SK-N-SH (cell line): ENCODE data around the gene C1RL. TPM values are rescaled to one million over a fixed set of nuclear protein-coding genes. Genes with fewer than 3 reads are reported as not detected.

Experiments
- CTCF ChIA-PET: fragments of 300-600, 350-600 bp; formaldehyde crosslinking; extraction: SDS; loops from one replicate; lab custom pipeline; 2021; lab: Yijun Ruan, JAX
- POLR2A ChIA-PET: fragments of 350-600 bp; sonication (Branson Sonifier 250); formaldehyde crosslinking; extraction: SDS; loops from one replicate; lab custom pipeline; 2020; ENCODE audit warnings: antibody characterized with exemption, inconsistent platforms; lab: Yijun Ruan, JAX
- DNase-seq: peaks from one replicate; pipeline ENCODE4 v3.0.0; 2012
- H2AFZ ChIP-seq: fragments of 200-600 bp; sonication (generic); 2 replicates; pipeline ENCODE4 v1.8.1; 2016; ENCODE audit warnings: antibody characterized with exemption, mild to moderate bottlenecking, low read depth
- H3F3A ChIP-seq: fragments of 200-600 bp; sonication (generic); replicated peaks from 2 replicates; pipeline ENCODE3; 2016; ENCODE audit warnings: antibody characterized with exemption, mild to moderate bottlenecking; ENCODE audit not compliant: insufficient read depth
- H3K27ac ChIP-seq, 2 experiments: fragments of 200-500 bp in 1 of 2; fragments of 200-600 bp in 1 of 2; sonication (Bioruptor generic) in 1 of 2; sonication (generic), shearing (Covaris generic) in 1 of 2; 2 replicates each; pipeline versions ENCODE4 v1.5.1 to v1.6.1; 2014 to 2016; ENCODE audit warnings: low read depth in 2 of 2, inconsistent platforms in 1 of 2, low read length in 1 of 2, mild to moderate bottlenecking in 1 of 2, mixed read lengths in 1 of 2
- H3K27me3 ChIP-seq: fragments of 200-600 bp; sonication (generic), shearing (Covaris generic); 2 replicates; pipeline ENCODE4 v1.6.1; 2016; ENCODE audit warnings: mixed run types; ENCODE audit not compliant: insufficient read depth
- H3K36me3 ChIP-seq, 2 experiments: fragments of 200-500 bp in 1 of 2; fragments of 200-600 bp in 1 of 2; sonication (Bioruptor generic) in 1 of 2; sonication (generic) in 1 of 2; replicated peaks in 1 of 2; 2 replicates each; pipeline versions ENCODE3 to v1.5.1; 2014 to 2016; ENCODE audit warnings: low read length in 1 of 2, mild to moderate bottlenecking in 1 of 2; ENCODE audit not compliant: insufficient read depth in 2 of 2, control insufficient read depth in 1 of 2
- H3K4me1 ChIP-seq, 2 experiments: fragments of 200-500 bp in 1 of 2; fragments of 200-600 bp in 1 of 2; sonication (Bioruptor generic) in 1 of 2; sonication (generic), shearing (Covaris generic) in 1 of 2; 2 replicates each; pipeline versions ENCODE4 v1.5.1 to v1.6.1; 2014 to 2016; ENCODE audit warnings: low read depth in 1 of 2, low read length in 1 of 2, mixed run types in 1 of 2; ENCODE audit not compliant: insufficient read depth in 2 of 2, control insufficient read depth in 1 of 2
- H3K4me2 ChIP-seq: fragments of 200-600 bp; sonication (generic), shearing (Covaris generic); 2 replicates; pipeline ENCODE4 v1.6.1; 2017; ENCODE audit warnings: mixed run types
- H3K4me3 ChIP-seq, 2 experiments: fragments of 200-500 bp in 1 of 2; fragments of 200-600 bp in 1 of 2; sonication (Bioruptor generic) in 1 of 2; sonication (generic), shearing (Covaris generic) in 1 of 2; 2 replicates each; pipeline versions ENCODE4 v1.5.1 to v1.8.1; 2014 to 2016; ENCODE audit warnings: low read depth in 2 of 2, inconsistent platforms in 1 of 2, low read length in 1 of 2, mild to moderate bottlenecking in 1 of 2, mixed read lengths in 1 of 2, moderate library complexity in 1 of 2
- H3K79me2 ChIP-seq: fragments of 200-600 bp; sonication (generic); 2 replicates; pipeline ENCODE4 v1.8.1; 2017; ENCODE audit warnings: mild to moderate bottlenecking; ENCODE audit not compliant: insufficient read depth
- H3K9ac ChIP-seq: fragments of 200-600 bp; sonication (generic); 2 replicates; pipeline ENCODE4 v1.6.1; 2017; ENCODE audit warnings: mixed run types
- H3K9me2 ChIP-seq: fragments of 200-600 bp; sonication (generic); 2 replicates; pipeline ENCODE4 v1.6.1; 2017; ENCODE audit warnings: mixed run types
- H3K9me3 ChIP-seq: fragments of 200-600 bp; sonication (generic); 2 replicates; pipeline ENCODE4 v1.6.1; 2017; ENCODE audit warnings: mixed run types, mild to moderate bottlenecking, moderate library complexity
- H4K20me1 ChIP-seq: fragments of 200-600 bp; sonication (generic); 2 replicates; pipeline ENCODE4 v1.6.1; 2017; ENCODE audit warnings: mild to moderate bottlenecking, mixed run types; ENCODE audit not compliant: insufficient read depth
- CHD2 ChIP-seq: fragments of 150-350 bp; IDR thresholded peaks from 2 replicates; pipeline ENCODE4 v1.6.1; 2018; ENCODE audit warnings: low read length; ENCODE audit not compliant: partially characterized antibody
- FOSL2 ChIP-seq: IDR thresholded peaks from 2 replicates; pipeline ENCODE4 v1.4.0; 2012; ENCODE audit warnings: low read depth, mild to moderate bottlenecking, moderate library complexity, borderline replicate concordance
- GABPA ChIP-seq: IDR thresholded peaks from 2 replicates; pipeline ENCODE4 v1.4.0; 2012; ENCODE audit warnings: low read depth, mild to moderate bottlenecking
- MEF2A ChIP-seq: IDR thresholded peaks from 2 replicates; pipeline ENCODE4 v1.4.0; 2012; ENCODE audit warnings: low read depth, borderline replicate concordance
- RAD21 ChIP-seq: IDR thresholded peaks from 2 replicates; pipeline ENCODE4 v1.6.1; 2012; ENCODE audit warnings: mild to moderate bottlenecking, low read length
- RCOR1 ChIP-seq: fragments of 150-350 bp; IDR thresholded peaks from 2 replicates; pipeline ENCODE4 v1.6.1; 2017; ENCODE audit warnings: antibody characterized with exemption, low read length
- SMC3 ChIP-seq: IDR thresholded peaks from 2 replicates; pipeline ENCODE4 v1.6.1; 2012; ENCODE audit warnings: low read depth, low read length, improper control_type of control experiment
- TAF1 ChIP-seq: IDR thresholded peaks from 2 replicates; pipeline ENCODE4 v1.6.1; 2012; ENCODE audit warnings: low read depth, mild to moderate bottlenecking, low read length, moderate library complexity, borderline replicate concordance
- YY1 ChIP-seq: IDR thresholded peaks from 2 replicates; pipeline ENCODE4 v1.4.0; 2012; ENCODE audit warnings: low read depth, mild to moderate bottlenecking
- WGBS: methylation state at CpG from one replicate; pipeline ENCODE4 v1.1.6; 2017; ENCODE audit warnings: low lambda C conversion rate; 5-methylcytosine and 5-hydroxymethylcytosine counted together
- polyA plus RNA-seq, 3 experiments: library from polyadenylated mRNA; depleted of rRNA; stranded (reverse); fragments of >200 nt; gene quantifications; 2 replicates each; pipeline ENCODE4 v1.2.3, GENCODE V29; 2012
- TF ChIP-seq, protein P1 (sequence below): fragments of 150-350 bp; IDR thresholded peaks from 2 replicates; pipeline ENCODE4 v1.6.1; 2017; ENCODE audit warnings: antibody characterized with exemption, low read length, low read depth, borderline replicate concordance
- TF ChIP-seq, protein P2 (sequence below): fragments of 200-600 bp; sonication (generic); IDR thresholded peaks from 2 replicates; pipeline ENCODE4 v1.6.1; 2017; ENCODE audit warnings: antibody characterized with exemption, mild to moderate bottlenecking, moderate library complexity
- TF ChIP-seq, protein P3 (sequence below): IDR thresholded peaks from 2 replicates; pipeline ENCODE4 v1.4.0; 2012; ENCODE audit warnings: low read depth, borderline replicate concordance
- TF ChIP-seq, protein P4 (sequence below): IDR thresholded peaks from 2 replicates; pipeline ENCODE4 v1.4.0; 2012; ENCODE audit warnings: low read depth

C1RL gene
- polyA plus RNA-seq, 1 of the 3 experiments (the other 2 are of a cell fraction): 8.3 TPM

DNA sequence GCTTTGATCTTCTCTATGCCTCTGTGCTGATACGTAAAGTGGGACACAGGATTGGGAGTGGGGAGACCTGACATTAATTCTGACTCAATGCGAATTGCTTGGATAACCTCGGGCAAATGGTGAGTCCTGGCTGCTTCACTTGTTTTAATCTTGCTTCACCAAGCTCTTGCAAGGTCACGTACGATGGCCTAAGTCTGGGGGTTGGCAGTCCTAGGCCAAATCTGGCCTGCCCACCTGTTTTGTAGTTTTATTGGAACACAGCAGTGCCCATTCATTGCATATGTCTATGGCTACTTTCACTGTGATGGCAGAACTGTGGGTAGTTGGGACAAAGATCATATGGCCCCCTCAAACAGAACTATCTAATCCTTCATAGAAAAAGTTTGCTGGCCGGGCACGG lies 34.5 kb upstream of the C1RL start:
- Histone ChIP-seq H3K27me3 (no peaks in the 10 kb centered on the region), H3K9me3 (no peaks in the 10 kb centered on the region), H3K79me2 (no peaks in the 10 kb centered on the region), H3K9ac (no peak overlapping the region), H3K4me2 (no peak overlapping the region), H2AFZ (no peak overlapping the region), H3K9me2 (no peaks in the 10 kb centered on the region), H3K36me3 (peaks cover 0 to 2% of the 10 kb centered on the region in 2 experiments), H3K4me1 (no peaks in the 10 kb centered on the region), H3F3A (no peaks in the 10 kb centered on the region), H4K20me1 (no peaks in the 10 kb centered on the region), H3K27ac (no peak overlapping the region), H3K4me3 (no peak overlapping the region)
- WGBS: 85% methylated on average over 7 of the region's 7 CpGs
- POLR2A ChIA-PET: interaction anchor here (0.5 kb wide), 1 partner anchor 84 kb away, joined by 7 read pairs; no protein-coding TSS in a partner anchor
- TF ChIP-seq SMC3 (no peak), RAD21 (no peak), TAF1 (no peak)
- TF ChIP-seq, protein P1, sequence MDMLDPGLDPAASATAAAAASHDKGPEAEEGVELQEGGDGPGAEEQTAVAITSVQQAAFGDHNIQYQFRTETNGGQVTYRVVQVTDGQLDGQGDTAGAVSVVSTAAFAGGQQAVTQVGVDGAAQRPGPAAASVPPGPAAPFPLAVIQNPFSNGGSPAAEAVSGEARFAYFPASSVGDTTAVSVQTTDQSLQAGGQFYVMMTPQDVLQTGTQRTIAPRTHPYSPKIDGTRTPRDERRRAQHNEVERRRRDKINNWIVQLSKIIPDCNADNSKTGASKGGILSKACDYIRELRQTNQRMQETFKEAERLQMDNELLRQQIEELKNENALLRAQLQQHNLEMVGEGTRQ: no peak
- TF ChIP-seq, protein P2, sequence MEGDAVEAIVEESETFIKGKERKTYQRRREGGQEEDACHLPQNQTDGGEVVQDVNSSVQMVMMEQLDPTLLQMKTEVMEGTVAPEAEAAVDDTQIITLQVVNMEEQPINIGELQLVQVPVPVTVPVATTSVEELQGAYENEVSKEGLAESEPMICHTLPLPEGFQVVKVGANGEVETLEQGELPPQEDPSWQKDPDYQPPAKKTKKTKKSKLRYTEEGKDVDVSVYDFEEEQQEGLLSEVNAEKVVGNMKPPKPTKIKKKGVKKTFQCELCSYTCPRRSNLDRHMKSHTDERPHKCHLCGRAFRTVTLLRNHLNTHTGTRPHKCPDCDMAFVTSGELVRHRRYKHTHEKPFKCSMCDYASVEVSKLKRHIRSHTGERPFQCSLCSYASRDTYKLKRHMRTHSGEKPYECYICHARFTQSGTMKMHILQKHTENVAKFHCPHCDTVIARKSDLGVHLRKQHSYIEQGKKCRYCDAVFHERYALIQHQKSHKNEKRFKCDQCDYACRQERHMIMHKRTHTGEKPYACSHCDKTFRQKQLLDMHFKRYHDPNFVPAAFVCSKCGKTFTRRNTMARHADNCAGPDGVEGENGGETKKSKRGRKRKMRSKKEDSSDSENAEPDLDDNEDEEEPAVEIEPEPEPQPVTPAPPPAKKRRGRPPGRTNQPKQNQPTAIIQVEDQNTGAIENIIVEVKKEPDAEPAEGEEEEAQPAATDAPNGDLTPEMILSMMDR: no peak
- CTCF ChIA-PET: interaction anchor here (0.6 to 3.9 kb wide), 17 partner anchors 8 to 681 kb away, joined by 3 to 49 read pairs (median 4); partner anchors contain the start of genes C12orf57, PEX5 and RNU7-1
- DNase-seq: no peak

DNA sequence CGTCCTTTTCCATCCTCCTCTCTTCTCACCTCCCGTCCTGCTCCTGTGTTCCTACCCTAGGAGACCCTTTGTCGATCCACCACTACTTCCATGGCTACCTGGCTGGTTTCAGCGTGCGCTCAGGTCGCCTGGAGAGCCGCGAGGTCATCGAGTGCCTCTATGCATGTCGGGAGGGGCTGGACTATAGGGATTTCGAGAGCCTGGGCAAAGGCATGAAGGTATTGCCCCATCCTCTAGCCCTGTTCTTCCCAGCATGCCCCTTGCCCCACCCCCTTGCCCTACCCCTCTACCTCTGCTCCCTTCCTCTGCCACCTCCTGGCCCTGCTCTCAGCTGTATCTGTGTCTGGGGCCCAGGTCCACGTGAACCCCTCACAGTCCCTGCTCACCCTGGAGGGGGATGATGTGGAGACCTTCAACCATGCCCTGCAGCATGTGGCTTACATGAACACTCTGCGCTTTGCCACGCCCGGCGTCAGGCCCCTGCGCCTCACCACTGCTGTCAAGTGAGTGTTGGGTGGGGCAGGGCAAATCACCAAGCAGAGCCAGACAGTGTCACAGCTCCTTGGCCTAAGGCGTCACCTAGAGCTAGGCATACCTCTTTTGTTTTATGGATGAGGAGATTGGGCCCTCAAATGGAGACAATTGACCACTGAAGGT lies 33.9 kb upstream of the C1RL start:
- no peak for DNase-seq

More for the DNA sequence above, 33.9 kb upstream of the C1RL start:
- H3K9ac ChIP-seq: no peak overlapping the region
- no peak overlapping the region for H2AFZ ChIP-seq
- no peaks in the 10 kb centered on the region for H3K9me3 ChIP-seq
- no peak overlapping the region for H3K27ac ChIP-seq
- WGBS: 84% methylated on average over 17 of the region's 18 CpGs
- H3K36me3 ChIP-seq: peaks cover 0 to 2% of the 10 kb centered on the region in 2 experiments
- H3K9me2 ChIP-seq: no peaks in the 10 kb centered on the region
- no peaks in the 10 kb centered on the region for H3K27me3 ChIP-seq
- no peak overlapping the region for H3K4me3 ChIP-seq
- H3K4me1 ChIP-seq: no peaks in the 10 kb centered on the region
- H4K20me1 ChIP-seq: no peaks in the 10 kb centered on the region
- TF ChIP-seq RAD21 (no peak), CHD2 (no peak), YY1 (no peak), TAF1 (no peak), SMC3 (no peak), GABPA (no peak), MEF2A (no peak), FOSL2 (no peak), RCOR1 (no peak)
- TF ChIP-seq, protein P3, sequence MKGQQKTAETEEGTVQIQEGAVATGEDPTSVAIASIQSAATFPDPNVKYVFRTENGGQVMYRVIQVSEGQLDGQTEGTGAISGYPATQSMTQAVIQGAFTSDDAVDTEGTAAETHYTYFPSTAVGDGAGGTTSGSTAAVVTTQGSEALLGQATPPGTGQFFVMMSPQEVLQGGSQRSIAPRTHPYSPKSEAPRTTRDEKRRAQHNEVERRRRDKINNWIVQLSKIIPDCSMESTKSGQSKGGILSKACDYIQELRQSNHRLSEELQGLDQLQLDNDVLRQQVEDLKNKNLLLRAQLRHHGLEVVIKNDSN: no peak
- TF ChIP-seq, protein P4, sequence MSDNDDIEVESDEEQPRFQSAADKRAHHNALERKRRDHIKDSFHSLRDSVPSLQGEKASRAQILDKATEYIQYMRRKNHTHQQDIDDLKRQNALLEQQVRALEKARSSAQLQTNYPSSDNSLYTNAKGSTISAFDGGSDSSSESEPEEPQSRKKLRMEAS: no peak
- TF ChIP-seq, all 33 proteins: peak for 0
- H3F3A ChIP-seq: no peaks in the 10 kb centered on the region
- H3K4me2 ChIP-seq: no peak overlapping the region
- H3K79me2 ChIP-seq: no peaks in the 10 kb centered on the region
- CTCF ChIA-PET: interaction anchor here (0.6 to 3.9 kb wide), 9 partner anchors 10 to 168 kb away, joined by 3 to 49 read pairs (median 3); partner anchors contain the start of gene PEX5
- POLR2A ChIA-PET: no interaction called here
